HS-5 (cell line): ENCODE data around the gene ADSS1.

Experiments used
- DNase-seq: peaks from one replicate; pipeline ENCODE4 v3.0.0-alpha.2; 2012; ENCODE audit warnings: low read depth

Gene ADSS1

GRCh38 chr14:104796687-104797081 lies 72.7 kb downstream of the ADSS1 start:
- DNase-seq: no peak
